Stimulated activated CD4-positive, alpha-beta T cell treated with anti-CD3 and anti-CD28 coated beads, Interleukin-12 subunit alpha, Interleukin-12 subunit beta, amount 100 ng/mL, for 4 hours (primary cell): ENCODE measurements around the gene CD300LD.
A peak's percentile ranks its signal among the peaks of the same experiment; 100 is the strongest.
"Not testable (repeated sequence)": the region's sequence is repeated elsewhere in the genome, so short reads cannot be mapped to it uniquely, and the experiment has no call there.

Experiments used
- DNase-seq: peaks from one replicate; pipeline ENCODE4 v3.0.0-alpha.2; 2020

The CD300LD gene

GRCh38 chr17:74569020-74570003 is 22.8 kb downstream of the CD300LD start:
- DNase-seq = no peak

GRCh38 chr17:74568106-74568873 is 23.8 kb downstream of the CD300LD start:
- no peak for DNase-seq

GRCh38 chr17:74567397-74567796 is 24.7 kb downstream of the CD300LD start, which contains the start of gene CD300H:
Gene CD300H (minus strand): TSS chr17:74567509.
- no peak for DNase-seq

- peak; percentile 11 for DNase-seq
Measured at GRCh38 chr17:74566132-74566753, 25.8 kb downstream of the CD300LD start.

GRCh38 chr17:74565126-74565525 is 27.0 kb downstream of the CD300LD start:
- DNase-seq = no peak

- no peak for DNase-seq
Measured at GRCh38 chr17:74563358-74563757, 28.7 kb downstream of the CD300LD start.

GRCh38 chr17:74561586-74561985 is 30.5 kb downstream of the CD300LD start:
- DNase-seq = no peak

- no peak for DNase-seq
Measured at GRCh38 chr17:74558882-74559519, 33.1 kb downstream of the CD300LD start.

- not testable (repeated sequence) for DNase-seq
Measured at GRCh38 chr17:74558402-74558801, 33.7 kb downstream of the CD300LD start.

GRCh38 chr17:74555427-74555940 is 36.6 kb downstream of the CD300LD start:
- DNase-seq = no peak

- no peak for DNase-seq
Measured at GRCh38 chr17:74554909-74555308, 37.2 kb downstream of the CD300LD start.

- no peak for DNase-seq
Measured at GRCh38 chr17:74552037-74552436, 40.0 kb downstream of the CD300LD start.

GRCh38 chr17:74550602-74551001 is 41.5 kb downstream of the CD300LD start:
- DNase-seq = no peak

- no peak for DNase-seq
Measured at GRCh38 chr17:74549343-74549742, 42.7 kb downstream of the CD300LD start.

GRCh38 chr17:74547736-74548135 is 44.3 kb downstream of the CD300LD start:
- no peak for DNase-seq

GRCh38 chr17:74547264-74547663 is 44.8 kb downstream of the CD300LD start:
- DNase-seq = no peak

- DNase-seq = no peak
Measured at GRCh38 chr17:74546586-74546985, 45.5 kb downstream of the CD300LD start.

- no peak for DNase-seq
Measured at GRCh38 chr17:74545843-74546230, 46.2 kb downstream of the CD300LD start, which contains the start of gene CD300C. Gene CD300C (minus strand): TSS chr17:74546115. CDS start chr17:74545782, 333 bp downstream.

GRCh38 chr17:74544991-74545842 is 46.9 kb downstream of the CD300LD start:
- no peak for DNase-seq

- DNase-seq = no peak
Measured at GRCh38 chr17:74543891-74544760, 48.0 kb downstream of the CD300LD start.
